ENCODE measurements around the gene GNAT1.
"Not testable (repeated sequence)": the region's sequence is repeated elsewhere in the genome, so short reads cannot be mapped to it uniquely, and the experiment has no call there.

The GNAT1 gene

GRCh38 chr3:50222169-50222528 is 30.7 kb downstream of the GNAT1 start:
- no peak for DNase-seq (ENCODE audit: low spot score)

DNA sequence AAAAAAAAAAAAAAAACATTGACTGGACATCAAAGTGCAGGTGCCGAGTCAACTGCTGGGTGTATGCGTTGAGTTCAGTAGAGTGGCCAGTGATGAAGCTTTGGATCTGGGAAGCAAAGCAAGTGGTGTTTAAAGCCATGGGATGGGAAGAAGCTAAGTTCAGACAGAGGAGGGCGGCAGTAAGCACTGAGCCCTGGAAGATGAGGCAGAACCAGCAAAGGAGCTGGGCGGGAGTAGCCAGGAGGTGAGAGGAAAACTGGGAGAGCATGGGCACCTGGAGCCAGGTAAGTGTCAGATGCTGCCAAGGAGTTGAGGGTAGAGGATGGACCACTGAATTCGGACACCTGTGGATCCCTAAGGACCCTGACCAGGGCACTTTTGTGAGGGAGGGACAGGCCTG is 33.2 kb downstream of the GNAT1 start:
- DNase-seq (ENCODE audit: low spot score): no peak

DNA sequence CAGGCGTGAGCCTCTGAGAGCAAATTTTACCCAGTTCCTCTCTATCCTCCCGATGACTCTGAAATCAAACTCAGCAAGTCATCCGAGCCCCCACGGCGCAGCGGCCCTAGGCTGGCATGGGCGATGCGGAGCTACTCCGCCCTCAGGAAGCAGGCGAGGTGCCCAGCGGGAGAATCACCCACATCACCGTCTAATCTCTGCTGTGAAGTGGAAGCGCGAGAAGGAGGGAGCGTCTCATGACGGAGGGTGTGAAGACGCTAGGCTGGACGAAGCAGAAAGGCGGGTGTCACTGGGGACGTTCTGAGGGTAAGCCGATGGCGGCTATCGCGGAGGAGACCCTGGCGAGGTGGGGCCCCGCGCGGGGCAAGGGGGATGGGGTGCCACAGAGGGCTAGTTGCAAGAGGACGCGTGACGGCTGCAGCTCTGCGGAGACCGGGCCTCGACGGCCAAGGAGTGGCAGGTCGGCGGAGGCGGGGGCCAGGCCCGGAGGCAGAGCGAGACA is 35.5 kb downstream of the GNAT1 start:
- DNase-seq (ENCODE audit: low spot score): no peak

DNA sequence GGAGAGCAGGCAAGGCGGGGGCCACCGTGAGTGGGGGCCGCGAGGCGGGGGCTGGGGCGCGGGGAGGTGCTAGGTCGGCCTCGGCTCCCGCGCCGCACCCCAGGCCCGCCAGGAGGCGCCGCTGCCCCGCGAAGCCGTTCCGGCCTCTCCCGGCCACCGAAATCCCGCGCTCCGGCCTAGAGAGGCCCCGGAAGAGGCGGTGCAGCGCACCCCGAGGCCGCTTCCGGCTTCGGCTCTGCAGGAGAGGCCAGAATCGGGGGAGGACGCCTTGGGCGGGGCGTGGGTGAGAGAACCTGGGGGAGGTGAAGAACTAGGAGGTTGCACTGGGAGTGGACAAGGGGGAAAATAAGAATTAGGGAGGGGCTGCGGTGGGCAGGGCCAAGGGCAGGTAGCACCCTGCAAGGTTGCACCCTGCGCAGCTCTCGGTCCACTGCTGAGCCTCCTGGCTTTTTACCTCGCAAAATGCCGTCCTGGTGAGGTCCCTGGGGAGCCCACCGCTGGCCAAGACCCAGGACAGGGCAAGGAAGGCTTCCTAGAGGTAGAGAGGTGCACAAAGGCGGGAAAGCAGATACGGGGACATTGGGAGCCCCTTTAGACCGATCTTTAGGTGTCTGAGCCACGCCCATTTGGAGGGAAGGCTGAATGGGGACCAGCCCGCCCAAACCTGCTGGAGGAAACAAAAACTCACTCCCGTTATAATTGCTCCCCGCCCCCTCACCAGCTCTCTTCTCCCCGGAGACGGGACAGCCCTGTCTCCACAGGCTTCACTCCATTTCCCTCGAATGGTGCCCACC is 36.2 kb downstream of the GNAT1 start:
- peak; percentile 92 for DNase-seq (ENCODE audit: low spot score)

- DNase-seq (ENCODE audit: low spot score): not testable (repeated sequence)
Measured at GRCh38 chr3:50228184-50228763, 36.9 kb downstream of the GNAT1 start.

- no peak for DNase-seq (ENCODE audit: low spot score)
Measured at GRCh38 chr3:50229490-50229889, 38.1 kb downstream of the GNAT1 start.

- DNase-seq (ENCODE audit: low spot score): no peak
Measured at GRCh38 chr3:50230104-50230793, 38.8 kb downstream of the GNAT1 start.

DNA sequence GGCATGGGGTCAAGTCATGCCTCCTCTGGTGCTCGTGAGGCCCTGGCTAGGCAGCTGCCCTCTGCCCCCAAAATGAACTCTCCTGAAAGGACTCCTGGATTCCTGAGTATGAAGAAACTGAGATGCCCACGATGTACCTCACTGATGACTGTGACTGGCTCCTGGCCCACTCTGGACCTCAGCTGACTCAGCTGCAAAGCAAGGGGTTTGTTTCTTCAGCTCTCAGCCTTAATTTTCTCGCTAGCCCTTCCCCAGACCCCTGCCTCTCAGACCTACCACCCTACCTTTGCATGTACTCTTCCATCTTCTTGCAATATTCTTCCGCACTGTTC is 39.4 kb downstream of the GNAT1 start:
- DNase-seq (ENCODE audit: low spot score): no peak

GRCh38 chr3:50231581-50231980 is 40.2 kb downstream of the GNAT1 start:
- no peak for DNase-seq (ENCODE audit: low spot score)

DNA sequence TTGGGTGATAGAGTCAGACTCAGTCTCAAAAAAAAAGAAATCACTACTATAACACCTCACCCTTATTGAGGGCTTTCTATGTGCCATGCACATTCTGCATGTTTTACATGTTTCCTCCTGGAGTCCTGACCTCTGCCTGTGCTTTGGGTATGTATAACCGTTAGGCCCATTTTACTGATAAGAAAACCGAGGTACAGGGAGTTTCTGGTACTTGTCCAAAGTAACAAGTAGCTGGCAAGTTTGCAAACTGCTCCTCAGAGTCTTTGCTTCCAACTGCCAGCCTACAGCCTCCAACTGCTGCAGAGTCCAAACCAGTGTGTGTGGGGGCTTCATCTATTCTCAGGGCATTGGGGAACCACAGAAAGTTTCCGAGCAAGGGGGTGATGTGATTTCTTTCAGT is 40.9 kb downstream of the GNAT1 start:
- no peak for DNase-seq (ENCODE audit: low spot score)

DNA sequence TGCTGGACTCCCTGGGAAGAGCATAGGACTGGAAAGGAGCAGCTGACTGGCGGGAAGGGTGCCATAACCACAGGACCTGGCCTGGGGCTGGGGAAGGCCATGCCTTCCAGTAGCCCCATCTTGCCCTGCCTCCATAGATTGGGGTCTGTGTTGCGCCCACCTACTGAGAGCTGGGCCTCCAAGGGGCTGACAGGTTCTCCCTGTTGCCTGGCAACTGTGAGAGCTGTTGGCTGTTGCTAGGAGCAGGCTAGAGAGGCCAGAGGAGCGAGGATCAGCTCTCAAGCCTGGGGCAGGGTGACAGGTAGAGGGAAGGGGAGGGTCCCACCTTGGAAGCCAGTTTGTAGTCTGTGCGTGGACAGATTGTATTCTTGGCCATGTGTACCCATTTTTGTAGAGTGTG is 41.8 kb downstream of the GNAT1 start:
- DNase-seq (ENCODE audit: low spot score): no peak

DNA sequence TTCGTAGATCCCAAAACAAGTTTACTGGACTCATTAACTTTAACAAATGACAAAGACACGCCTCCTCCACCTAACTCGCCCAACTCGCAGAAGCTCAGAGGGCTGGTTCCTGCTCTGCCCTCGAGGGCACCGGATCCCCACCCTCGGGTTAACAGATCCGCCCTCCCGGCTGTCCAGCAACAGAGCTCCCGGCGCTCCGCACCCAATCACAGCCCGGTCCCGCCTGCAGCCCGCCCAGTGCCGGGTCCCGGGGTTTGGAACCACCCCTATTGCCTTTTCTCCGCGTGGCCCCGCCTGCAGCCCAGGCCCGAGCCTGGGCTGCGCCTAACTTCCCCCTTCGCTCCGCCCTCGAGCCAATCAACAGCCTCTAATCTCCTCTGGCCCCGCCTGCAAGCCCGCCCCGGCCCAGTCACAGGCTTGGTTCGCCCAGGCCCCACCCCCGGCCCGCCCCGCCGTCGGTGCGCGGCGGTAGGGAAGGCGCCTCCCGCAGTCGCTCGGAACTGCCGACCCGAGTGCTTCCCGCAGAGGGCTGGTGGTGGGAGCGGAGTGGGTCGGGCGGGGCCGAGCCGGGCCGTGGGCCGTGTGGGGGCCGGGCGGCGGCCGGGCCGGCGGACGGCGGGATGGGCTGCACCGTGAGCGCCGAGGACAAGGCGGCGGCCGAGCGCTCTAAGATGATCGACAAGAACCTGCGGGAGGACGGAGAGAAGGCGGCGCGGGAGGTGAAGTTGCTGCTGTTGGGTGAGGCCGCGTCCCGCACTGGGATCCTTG is 44.5 kb downstream of the GNAT1 start, which contains the start of gene GNAI2:
Gene GNAI2, plus strand, starts transcription at position 489 of the 768 bp plus-strand sequence. Its CDS starts 132 bp downstream, at position 621.
- peak; percentile 99 for DNase-seq (ENCODE audit: low spot score)

DNA sequence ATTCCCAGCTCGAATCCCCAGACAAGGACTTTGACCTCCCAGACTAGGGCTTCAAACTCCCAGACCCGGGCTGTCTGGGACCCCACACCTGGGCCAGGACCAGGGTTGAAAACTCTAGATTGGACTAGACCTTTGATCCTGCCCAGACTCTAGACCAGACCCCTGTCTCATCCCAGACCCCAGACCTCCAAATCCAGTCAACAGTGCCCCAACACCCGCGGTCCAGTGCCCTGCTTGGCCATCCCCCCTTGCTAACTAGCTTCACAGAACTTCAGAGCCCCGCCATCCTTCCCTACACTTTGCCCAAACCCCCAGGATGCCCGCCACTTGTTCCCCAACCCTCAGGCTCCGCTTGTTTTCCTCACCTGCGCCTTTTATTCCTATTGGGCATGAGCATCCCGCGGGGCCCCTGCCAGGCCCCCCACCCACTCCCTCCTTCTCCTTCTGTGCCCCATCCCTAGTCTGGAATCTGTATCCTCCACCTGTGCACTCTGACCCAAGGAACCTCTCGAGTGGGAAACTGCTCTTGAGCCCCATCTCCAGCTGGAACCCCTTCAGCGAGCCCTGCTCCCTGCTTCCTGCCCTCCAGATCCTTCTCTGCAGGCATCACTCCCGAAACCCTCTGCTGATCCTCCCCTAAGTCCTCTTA is 45.2 kb downstream of the GNAT1 start:
- DNase-seq (ENCODE audit: low spot score): no peak

DNA sequence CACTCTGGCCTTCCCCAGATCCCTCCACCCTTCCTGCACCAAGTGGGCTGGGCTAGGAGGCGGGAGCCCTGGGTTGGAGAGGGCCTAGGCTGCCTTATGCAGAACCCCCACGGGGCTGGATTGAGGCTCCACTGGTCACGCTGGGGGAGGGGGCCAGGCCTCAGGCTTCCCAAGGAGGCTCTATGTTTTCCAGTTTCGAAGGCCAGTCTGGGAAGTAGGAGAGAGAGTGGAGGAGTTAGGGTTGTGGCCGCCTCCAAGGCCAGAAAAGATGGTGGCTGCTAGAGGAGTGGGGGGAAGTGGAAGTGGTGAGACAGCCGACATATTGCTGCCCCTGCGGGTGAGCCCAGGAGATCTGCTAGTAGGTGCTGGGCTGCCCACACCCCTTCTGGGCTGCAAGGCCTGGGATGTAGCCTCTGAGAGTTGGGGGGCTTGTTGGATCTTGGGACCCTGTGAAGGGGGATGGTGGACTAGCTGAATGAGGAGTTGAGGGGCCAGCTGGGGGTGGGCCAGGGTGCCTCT is 45.8 kb downstream of the GNAT1 start:
- DNase-seq (ENCODE audit: low spot score): no peak

DNA sequence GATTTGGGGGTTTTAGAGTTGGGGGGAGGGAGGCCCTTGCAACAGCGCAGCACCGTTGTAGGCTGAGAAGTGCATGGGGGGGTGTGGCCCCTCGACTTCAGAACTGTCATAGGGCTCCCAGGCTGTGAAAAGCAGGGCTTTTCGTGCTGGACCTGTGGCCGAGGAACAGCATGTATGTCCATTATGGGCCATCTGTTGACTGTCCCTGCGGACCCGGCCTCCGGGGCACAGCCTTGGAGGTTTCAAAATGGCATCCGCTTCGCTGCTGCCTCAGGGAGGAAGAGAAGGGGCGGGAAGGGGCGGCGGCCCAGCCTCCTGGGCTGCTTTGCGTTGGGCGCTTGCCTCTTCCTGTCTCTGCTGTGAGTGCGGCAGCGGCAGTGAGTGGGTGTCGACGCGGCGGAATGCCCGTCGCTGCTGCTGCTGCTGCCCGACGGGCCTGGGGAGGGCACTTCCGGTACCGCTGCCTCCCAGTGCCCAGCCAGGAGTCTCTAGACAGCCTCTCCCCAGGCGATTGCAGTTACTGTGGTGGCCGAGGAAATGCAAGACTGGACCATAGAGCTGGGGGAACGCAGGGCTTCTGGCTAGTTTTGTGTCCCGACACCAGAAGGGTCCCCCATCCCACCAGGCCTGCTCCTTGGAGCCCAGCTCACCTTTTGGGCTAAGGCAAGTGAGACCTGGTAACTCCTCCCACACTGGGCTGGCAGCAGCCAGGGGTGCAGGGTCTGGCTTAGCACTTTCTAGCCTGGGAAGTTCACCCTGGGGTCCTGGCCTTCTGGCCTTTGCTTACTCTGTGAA is 46.5 kb downstream of the GNAT1 start:
- no peak for DNase-seq (ENCODE audit: low spot score)

- DNase-seq (ENCODE audit: low spot score): no peak
Measured at GRCh38 chr3:50238549-50239026, 47.2 kb downstream of the GNAT1 start.

DNA sequence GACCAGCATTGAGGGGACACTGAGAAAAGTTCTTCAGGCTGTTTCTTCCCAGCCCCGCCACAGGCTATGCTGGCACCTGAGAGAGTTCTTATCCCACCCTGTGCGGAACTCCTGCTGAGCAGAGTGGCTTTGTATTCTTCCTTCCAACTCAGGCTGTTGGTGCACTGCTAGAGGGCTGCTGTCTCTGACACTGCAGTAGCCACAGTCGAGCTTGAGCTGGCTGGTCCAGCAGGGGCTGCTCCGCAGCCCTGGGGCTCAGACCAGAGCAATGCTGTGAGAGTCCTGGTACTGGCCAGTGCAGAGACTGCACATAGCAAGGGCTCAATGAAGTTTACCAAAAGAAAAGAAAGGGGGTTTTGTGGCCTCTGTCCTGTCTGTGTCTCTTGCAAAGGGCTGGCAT is 48.2 kb downstream of the GNAT1 start:
- DNase-seq (ENCODE audit: low spot score): no peak

- DNase-seq (ENCODE audit: low spot score): no peak
Measured at GRCh38 chr3:50241163-50241562, 49.8 kb downstream of the GNAT1 start.

DNA sequence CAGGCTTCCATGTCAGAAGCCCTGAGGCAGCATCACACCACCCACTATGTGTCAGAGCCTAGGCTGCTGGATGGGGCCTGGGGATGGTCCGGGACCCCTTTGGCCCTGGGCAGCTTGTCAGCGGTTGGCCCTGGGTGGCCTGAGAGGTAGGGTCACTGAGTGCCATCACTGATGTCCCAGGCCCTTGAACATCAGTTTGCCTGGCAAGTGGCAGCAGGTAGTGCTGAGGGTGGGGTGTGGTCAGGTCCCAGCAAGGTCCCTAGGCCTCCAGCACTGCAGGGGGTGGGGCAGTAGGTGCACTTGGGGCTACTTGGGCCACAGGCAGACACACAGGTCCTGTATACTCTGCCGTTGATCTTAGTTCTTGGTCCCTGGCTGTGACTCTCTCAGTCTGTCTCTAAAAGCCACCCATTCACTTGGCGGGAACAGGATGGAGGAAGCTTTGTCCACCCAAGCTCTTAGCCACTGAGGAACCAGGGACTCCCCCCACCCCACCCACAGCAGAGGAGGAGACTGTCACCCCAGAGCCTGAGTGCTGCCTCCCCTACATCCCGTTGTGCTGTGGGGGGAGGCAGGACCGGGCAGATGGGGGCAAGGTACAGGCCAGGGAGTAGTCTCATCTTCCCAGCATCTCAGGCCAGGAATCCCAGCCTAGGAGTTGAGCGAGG is 50.4 kb downstream of the GNAT1 start:
- DNase-seq (ENCODE audit: low spot score): no peak

- no peak for DNase-seq (ENCODE audit: low spot score)
Measured at GRCh38 chr3:50242381-50242770, 51.0 kb downstream of the GNAT1 start.
